H54 (cell line): ENCODE data around the gene FKBP1A.
"Not testable (repeated sequence)": the region's sequence is repeated elsewhere in the genome, so short reads cannot be mapped to it uniquely, and the experiment has no call there.

Experiments used
- DNase-seq: peaks from one replicate; pipeline ENCODE4 v3.0.0; 2011; ENCODE audit warnings: low spot score, mixed read lengths; ENCODE audit not compliant: insufficient read length
- FAIRE-seq: peaks from 3 replicates; lab custom pipeline; 2011; peaks lifted over from hg19 to GRCh38; lab: Jason Lieb, UNC
- POLR2A ChIP-seq: IDR thresholded peaks from 2 replicates; pipeline ENCODE4 v1.6.1; 2011; ENCODE audit warnings: low read depth, mild to moderate bottlenecking, low read length

Gene FKBP1A

GRCh38 chr20:1370548-1371110, 22.2 kb downstream of the FKBP1A start:
- TF ChIP-seq POLR2A: no peak
- FAIRE-seq: no peak
- DNase-seq: no peak

DNA sequence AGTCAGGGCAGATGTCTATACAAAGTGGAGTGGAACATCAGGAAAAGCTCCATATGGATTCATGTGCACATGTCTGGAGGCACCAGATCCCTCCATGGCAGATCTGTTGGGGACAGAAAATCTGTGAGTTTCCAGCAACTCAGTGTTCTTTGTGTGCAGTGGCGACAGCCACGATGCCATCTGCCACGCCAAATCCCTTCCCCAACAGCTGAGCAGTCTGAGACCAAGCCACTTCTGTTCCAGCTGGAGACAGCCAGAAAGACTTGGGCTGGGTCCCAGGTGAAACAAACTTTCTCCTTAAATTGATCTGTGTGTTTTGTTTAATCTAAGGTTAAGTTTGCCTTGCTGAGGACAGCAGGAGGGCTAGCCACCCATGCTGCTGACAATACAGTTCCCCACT, 22.9 kb downstream of the FKBP1A start:
- DNase-seq (no peak), FAIRE-seq (no peak)
- TF ChIP-seq POLR2A: no peak

DNA sequence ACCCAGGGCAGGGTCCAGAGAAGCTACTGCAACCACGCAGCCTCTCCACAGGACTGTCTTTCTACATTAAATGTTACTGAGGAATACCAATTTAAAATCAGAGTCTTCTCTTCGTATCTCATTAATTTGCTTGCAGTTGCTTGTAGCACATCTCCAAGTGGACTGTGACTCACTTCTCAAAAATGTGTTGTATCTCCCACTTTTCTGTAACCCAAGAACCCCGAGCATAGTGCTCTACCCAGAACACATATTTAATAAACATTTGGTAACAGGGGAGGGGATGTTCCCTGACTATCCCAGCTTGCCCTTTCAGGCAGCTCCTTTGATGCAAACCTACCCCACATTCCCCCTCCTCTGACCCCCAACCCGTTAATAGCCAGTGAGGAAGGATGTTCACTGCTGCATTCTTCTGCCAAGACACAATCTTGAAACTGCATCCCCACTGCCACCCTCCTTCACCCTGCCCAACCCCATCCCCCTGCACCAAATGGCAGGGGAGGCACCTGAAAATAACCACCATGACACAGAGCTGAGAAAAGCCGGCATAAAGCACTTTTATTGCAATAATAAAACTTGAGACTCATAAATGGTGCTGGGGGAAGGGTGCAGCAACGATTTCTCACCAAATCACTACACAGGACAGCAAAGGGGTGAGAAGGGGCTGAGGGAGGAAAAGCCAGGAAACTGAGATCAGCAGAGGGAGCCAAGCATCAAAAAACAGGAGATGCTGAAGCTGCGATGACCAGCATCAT, 24.2 kb downstream of the FKBP1A start:
- TF ChIP-seq POLR2A: no peak
- no peak for DNase-seq
- FAIRE-seq: no peak

DNA sequence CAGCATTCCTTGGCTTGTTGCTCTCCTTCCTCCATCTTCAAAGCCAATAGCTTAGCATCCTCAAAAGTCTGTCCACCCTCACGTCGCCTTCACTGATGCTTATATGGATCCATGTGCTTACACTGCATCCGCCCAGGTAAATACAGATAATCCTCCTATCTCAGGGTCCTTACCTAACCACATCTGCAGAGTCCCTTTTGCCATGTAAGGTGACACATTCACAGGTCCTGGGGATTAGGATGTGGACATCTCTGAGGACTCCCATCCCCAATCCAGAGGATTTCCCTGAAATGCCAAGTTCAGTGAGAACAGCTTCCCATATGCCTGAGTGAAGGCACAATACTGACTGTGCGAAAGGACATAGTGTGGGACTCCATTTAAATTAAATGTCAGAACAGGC, 25.4 kb downstream of the FKBP1A start:
- no peak for FAIRE-seq
- no peak for DNase-seq
- TF ChIP-seq POLR2A: no peak

DNA sequence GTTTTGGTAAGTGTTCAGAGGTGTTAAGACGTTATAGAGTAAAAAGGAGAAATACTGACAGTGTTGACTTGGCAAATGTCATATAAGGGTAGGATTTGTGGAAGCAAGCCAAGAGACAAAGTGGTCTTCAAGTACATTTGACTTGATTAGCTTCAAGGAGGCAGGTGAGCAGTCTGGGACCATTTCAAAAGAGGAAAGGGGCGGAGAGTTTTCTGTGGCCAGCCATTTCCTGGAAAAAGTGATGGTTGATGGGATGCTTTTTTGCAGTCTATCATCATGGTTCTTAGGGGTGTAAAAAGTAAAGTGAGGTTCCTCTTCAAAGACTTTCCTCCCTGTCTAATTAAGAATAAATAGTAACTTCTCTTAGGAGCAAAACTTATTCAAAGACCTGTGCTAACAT, 28.7 kb downstream of the FKBP1A start:
- FAIRE-seq: no peak
- no peak for DNase-seq

GRCh38 chr20:1363522-1363921, 29.3 kb downstream of the FKBP1A start:
- DNase-seq: no peak
- TF ChIP-seq POLR2A: no peak
- FAIRE-seq: no peak

More for the DNA sequence above, 28.7 kb downstream of the FKBP1A start:
- TF ChIP-seq POLR2A: no peak

GRCh38 chr20:1362484-1362883, 30.4 kb downstream of the FKBP1A start:
- no peak for TF ChIP-seq POLR2A
- DNase-seq (no peak), FAIRE-seq (no peak)

GRCh38 chr20:1360094-1360846, 32.6 kb downstream of the FKBP1A start:
- FAIRE-seq: no peak
- no peak for DNase-seq
- TF ChIP-seq POLR2A: no peak

DNA sequence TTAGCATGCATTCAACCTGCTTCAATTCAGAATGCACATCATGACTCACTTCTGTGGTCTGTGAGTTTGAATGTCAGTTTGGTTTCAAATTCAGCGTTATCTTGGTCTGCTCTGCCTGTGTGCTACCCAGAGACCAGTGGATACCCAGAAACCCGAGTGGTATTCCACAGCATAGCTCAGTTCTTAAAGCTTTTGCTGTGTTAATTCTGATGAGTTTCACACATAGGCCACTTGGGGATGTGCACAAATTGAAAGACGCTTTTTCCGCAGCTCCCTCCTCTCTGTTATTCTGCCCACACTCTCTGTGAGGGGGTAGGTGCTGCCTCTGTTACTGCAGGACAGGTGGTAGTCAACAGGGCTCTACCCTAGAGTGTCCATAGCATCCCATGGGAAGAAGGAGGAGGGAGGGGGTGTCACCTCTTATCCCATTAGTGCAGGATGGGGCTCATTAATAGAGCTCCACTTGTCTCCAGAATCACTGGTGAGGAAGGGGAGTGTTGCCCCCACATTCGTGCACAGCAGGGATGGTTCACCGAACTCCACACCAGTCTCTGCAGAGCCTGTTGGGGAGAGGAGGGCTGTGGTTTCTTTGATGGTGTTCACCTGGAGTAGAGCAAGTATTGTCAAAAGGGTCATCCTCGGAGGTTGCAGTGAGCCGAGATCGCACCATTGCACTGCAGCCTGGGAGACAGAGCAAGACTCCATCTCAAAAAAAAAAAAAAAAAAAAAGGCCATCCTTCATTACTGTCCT, 34.8 kb downstream of the FKBP1A start:
- DNase-seq (no peak), FAIRE-seq (peak; percentile 70)
- no peak for TF ChIP-seq POLR2A

GRCh38 chr20:1353956-1354355, 38.9 kb downstream of the FKBP1A start:
- DNase-seq (no peak), FAIRE-seq (no peak)
- no peak for TF ChIP-seq POLR2A

DNA sequence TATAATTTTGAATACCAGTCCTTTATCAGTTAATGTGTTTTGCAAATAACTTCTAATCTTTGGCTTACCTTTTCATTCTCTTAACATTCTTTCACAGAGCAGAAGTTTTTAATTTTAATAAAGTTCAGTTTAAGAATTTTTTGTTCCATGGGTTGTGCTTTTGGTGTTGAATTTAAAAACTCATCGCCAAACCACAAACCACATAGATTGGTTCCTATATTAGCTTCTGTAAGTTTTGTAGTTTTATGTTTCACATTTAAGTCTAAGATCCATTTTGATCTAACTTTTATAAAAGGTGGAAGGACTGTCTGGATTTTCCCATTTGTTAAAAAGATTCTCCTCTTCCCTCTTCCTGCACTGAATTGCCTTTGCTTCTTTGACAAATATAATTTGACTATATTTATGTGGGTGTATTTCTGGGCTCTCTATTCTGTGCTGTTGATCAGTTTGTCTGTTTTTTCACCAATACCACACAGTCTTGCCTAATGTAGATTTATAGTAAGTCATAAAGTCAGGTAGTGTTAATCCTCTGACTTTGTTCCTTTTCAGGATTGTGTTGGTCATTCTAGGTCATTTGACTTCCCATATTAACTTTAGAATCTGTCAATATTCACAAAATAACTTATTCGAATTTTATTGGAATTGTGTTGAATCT, 46.4 kb downstream of the FKBP1A start:
- FAIRE-seq: no peak
- no peak for DNase-seq
- no peak for TF ChIP-seq POLR2A

DNA sequence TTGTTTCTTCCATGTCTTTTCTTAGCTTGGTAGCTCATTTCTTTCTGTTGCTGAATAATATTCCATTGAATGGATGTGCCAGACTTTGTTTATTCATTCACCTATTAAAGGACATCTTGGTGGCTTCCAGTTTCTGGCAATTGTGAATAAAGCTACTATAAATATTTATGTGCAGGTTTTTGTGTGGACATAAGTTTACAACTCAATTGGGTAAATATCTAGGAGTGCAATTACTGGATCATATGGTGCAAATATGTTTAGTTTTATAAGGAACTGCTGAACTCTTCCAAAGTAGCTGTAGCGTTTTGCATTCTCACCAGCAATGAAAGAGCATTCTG, 47.1 kb downstream of the FKBP1A start:
- FAIRE-seq: no peak
- TF ChIP-seq POLR2A: no peak
- no peak for DNase-seq

DNA sequence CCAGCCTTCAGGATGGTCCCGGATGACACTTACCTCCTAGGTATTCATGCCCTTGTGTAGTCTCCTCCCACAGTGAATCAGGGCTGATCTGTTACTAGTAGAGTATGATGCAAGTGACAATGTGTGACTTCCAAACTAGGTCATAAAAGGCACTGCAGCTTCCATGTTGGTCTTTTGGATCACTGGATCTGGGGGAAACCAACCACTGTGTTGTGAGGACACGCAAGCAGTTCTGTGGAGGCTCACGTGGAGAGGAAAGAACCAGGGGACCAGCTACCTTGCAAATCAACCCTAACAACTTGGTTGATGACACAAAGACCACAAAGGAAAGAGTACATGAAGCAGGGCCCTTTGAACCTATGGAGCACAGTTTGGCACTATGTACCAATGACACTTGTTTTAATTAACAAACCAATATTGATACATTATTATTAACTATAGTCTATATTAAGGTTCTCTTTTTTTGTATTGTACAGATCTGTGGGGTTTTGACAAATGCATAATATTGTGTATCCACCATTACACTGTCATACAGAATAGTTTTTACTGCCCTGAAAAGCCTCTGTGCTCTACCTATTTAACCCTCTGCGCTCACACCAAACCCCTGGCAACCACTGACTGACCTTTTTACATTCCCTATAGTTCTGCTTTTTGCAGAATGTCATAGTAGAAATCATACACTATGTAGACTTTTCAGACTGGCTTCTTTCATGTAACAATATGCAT, 47.7 kb downstream of the FKBP1A start:
- FAIRE-seq (no peak), DNase-seq (no peak)
- no peak for TF ChIP-seq POLR2A

DNA sequence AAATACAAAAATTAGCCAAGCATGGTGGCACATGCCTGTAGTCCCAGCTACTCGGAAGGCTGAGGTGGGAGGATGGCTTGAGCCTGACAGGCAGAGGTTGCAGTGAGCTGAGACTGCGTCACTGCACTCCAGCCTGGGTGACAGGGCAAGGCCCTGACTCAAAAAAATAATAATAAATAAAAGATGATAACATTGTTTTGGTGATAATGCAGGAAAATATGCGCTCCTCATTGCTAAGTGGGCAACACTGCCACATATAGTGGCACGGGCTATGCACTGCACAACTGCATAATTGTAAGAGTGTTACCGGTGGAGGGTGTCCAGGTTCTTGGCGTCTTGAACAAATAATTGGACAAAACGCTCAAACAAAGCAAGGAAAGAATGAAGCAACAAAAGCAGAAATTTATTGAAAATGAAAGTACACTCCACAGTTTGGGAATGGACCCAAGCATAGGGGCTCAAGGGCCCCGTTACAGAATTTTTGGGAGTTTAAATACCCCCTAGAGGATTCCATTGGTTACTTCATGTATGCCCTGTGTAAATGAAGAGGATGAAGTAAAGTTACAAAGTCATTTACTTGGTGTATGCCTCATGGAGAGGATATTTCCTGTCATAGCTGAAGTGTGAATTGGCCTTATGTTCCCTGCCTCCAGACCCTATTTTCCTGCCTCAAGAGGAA, 49.3 kb downstream of the FKBP1A start:
- not testable (repeated sequence) for FAIRE-seq, DNase-seq
